ENCODE results near the gene CTLA4. TPM values are rescaled to one million over a fixed set of nuclear protein-coding genes. Genes with fewer than 3 reads are reported as not detected.
A peak's percentile ranks its signal among the peaks of the same experiment; 100 is the strongest.

Gene CTLA4
- total RNA-seq: 100 to 1,000 TPM; 132 to 254 TPM

DNA sequence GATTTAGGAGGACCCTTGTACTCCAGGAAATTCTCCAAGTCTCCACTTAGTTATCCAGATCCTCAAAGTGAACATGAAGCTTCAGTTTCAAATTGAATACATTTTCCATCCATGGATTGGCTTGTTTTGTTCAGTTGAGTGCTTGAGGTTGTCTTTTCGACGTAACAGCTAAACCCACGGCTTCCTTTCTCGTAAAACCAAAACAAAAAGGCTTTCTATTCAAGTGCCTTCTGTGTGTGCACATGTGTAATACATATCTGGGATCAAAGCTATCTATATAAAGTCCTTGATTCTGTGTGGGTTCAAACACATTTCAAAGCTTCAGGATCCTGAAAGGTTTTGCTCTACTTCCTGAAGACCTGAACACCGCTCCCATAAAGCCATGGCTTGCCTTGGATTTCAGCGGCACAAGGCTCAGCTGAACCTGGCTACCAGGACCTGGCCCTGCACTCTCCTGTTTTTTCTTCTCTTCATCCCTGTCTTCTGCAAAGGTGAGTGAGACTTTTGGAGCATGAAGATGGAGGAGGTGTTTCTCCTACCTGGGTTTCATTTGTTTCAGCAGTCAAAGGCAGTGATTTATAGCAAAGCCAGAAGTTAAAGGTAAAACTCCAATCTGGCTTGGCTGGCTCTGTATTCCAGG lies at the start of gene CTLA4:
Gene CTLA4 (plus strand): TSS at position 211 of the 640 bp plus-strand sequence. CDS start 172 bp downstream, at position 383.
- Mint-ChIP-seq H3K36me3 (ENCODE audit: insufficient read depth in 2 of 2) (peaks cover 47 to 61% of the 10 kb centered on the region in 2 donors), H3K27ac (peak within 1 kb of the TSS; percentile 99), H3K4me3 (peak within 1 kb of the TSS; percentile 91 to 99), H3K9me3 (peaks cover 6 to 7% of the 10 kb centered on the region in 2 donors), H3K4me1 (ENCODE audit: low read depth) (peaks cover 57% of the 10 kb centered on the region), H3K27me3 (ENCODE audit: low read depth) (no peaks in the 10 kb centered on the region)
- DNase-seq: peak; percentile 33 to 52
- ATAC-seq (replicated peaks in 1 of 2): peak; percentile 35 to 47

DNA sequence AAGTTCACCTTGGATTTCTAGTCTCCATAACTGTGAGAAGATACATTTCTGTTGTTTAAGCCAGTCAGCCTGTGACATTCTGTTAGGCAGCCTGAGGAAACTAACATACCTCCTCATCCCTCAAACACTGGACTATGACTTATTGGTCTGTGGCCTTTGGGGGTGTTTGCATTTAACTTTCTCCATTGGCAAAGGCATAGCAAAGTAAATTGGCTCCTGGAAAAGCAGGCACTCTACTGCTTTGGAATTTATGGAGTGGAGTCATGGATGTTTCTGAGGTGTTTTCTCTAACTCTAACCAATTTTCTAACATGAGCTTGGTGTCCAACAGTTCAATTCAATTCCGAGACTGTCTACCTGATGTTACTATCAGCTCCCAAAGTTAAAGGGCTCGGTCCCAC lies 48.9 kb upstream of the CTLA4 start:
- DNase-seq (no peak), ATAC-seq (replicated peaks in 1 of 2) (no peak)
- Mint-ChIP-seq H3K4me1 (ENCODE audit: low read depth) (peaks cover 45% of the 10 kb centered on the region), H3K36me3 (ENCODE audit: insufficient read depth in 2 of 2) (no peaks in the 10 kb centered on the region), H3K4me3 (no peak overlapping the region), H3K27ac (peak overlapping the region; percentile 34), H3K27me3 (ENCODE audit: low read depth) (no peaks in the 10 kb centered on the region), H3K9me3 (peaks cover 0 to 2% of the 10 kb centered on the region in 2 donors)

DNA sequence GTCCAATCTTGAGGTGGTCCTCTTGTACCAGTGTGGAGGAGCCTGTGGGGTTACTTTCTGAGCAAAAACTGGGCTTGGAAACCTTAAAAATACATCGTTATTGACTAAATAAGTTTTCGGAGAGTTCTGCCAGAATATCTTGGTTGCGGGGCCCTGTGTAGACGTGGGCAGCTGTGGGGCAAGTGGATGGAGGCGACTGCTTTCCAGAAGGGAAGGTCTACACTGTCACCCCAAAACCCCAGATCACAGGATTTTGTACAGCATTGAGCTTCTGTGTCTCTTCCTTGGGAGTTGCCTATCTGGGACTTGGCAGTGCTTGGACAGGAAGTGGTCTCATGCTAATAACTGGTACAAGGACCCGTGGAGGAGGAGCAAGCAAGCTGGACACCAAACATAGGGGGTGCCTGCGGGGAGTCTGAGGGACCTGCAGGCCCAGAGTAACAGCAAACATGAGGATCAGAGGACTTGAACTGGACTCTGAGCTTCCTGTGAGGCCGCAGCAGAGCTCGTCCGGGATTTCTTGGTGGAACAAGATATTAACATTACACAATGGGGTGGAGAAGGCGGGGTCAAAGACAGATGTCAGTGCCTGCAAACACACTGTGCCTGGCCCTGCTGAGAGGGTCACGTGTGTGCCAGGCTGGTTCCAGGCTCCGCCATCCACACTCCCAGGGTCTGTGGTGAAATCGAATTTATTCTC lies 48.0 kb upstream of the CTLA4 start:
- H3K36me3 Mint-ChIP-seq (ENCODE audit: insufficient read depth in 2 of 2): no peaks in the 10 kb centered on the region

GRCh38 chr2:203820969-203821368 lies 46.6 kb upstream of the CTLA4 start:
- DNase-seq (no peak), ATAC-seq (replicated peaks in 1 of 2) (no peak)
- Mint-ChIP-seq H3K27me3 (ENCODE audit: low read depth) (no peaks in the 10 kb centered on the region), H3K4me1 (ENCODE audit: low read depth) (peaks cover 44% of the 10 kb centered on the region), H3K27ac (no peak overlapping the region), H3K4me3 (no peak overlapping the region), H3K36me3 (ENCODE audit: insufficient read depth in 2 of 2) (no peaks in the 10 kb centered on the region), H3K9me3 (peaks cover 0 to 2% of the 10 kb centered on the region in 2 donors)

More for the DNA sequence above, 48.0 kb upstream of the CTLA4 start:
- H3K4me3 Mint-ChIP-seq: no peak overlapping the region
- peaks cover 0 to 2% of the 10 kb centered on the region in 2 donors for H3K9me3 Mint-ChIP-seq
- H3K27ac Mint-ChIP-seq: no peak overlapping the region
- H3K4me1 Mint-ChIP-seq (ENCODE audit: low read depth): peaks cover 45% of the 10 kb centered on the region
- H3K27me3 Mint-ChIP-seq (ENCODE audit: low read depth): no peaks in the 10 kb centered on the region
- ATAC-seq (replicated peaks in 1 of 2): no peak
- no peak for DNase-seq

GRCh38 chr2:203822240-203822639 lies 45.3 kb upstream of the CTLA4 start:
- Mint-ChIP-seq H3K9me3 (peaks cover 2 to 5% of the 10 kb centered on the region in 2 donors), H3K27ac (no peak overlapping the region), H3K4me1 (ENCODE audit: low read depth) (peaks cover 47% of the 10 kb centered on the region), H3K36me3 (ENCODE audit: insufficient read depth in 2 of 2) (peaks cover 4% of the 10 kb centered on the region in 2 donors), H3K4me3 (peak overlapping the region in 1 of 2 donors; percentile 23), H3K27me3 (ENCODE audit: low read depth) (no peaks in the 10 kb centered on the region)
- ATAC-seq (replicated peaks in 1 of 2): peak; percentile 44 to 60
- DNase-seq: peak in 1 of 2 donors; percentile 22

GRCh38 chr2:203823173-203823572 lies 44.4 kb upstream of the CTLA4 start:
- DNase-seq: no peak
- H3K9me3 Mint-ChIP-seq: peaks cover 2 to 5% of the 10 kb centered on the region in 2 donors
- peaks cover 5 to 9% of the 10 kb centered on the region in 2 donors for H3K36me3 Mint-ChIP-seq (ENCODE audit: insufficient read depth in 2 of 2)
- H3K27ac Mint-ChIP-seq: no peak overlapping the region
- no peak for ATAC-seq (replicated peaks in 1 of 2)
- peaks cover 47% of the 10 kb centered on the region for H3K4me1 Mint-ChIP-seq (ENCODE audit: low read depth)
- peak overlapping the region in 1 of 2 donors; percentile 20 for H3K4me3 Mint-ChIP-seq
- no peaks in the 10 kb centered on the region for H3K27me3 Mint-ChIP-seq (ENCODE audit: low read depth)

DNA sequence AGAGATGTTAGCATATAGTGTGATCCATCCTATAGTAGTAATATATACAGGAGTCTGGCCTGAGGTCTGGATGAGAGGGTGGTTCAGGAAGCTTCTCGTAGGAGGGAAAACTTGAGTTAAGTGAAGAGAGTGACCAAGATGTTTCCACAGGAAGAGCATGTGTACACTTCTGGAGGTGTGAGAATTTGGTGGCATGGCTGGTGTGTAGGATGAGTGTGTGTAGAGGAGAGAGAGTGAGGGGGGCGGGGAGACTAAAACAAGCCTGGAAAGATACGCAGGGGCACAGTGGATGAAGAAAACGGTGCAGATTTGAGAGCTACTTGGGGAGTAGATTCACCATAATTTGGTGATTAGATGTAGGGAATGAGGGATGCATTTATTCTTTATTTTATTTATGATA lies 43.5 kb upstream of the CTLA4 start:
- Mint-ChIP-seq H3K27ac (peak overlapping the region; percentile 41), H3K4me3 (peak overlapping the region; percentile 6 to 26), H3K4me1 (ENCODE audit: low read depth) (peaks cover 48% of the 10 kb centered on the region), H3K9me3 (peaks cover 6 to 7% of the 10 kb centered on the region in 2 donors), H3K36me3 (ENCODE audit: insufficient read depth in 2 of 2) (peaks cover 8 to 14% of the 10 kb centered on the region in 2 donors), H3K27me3 (ENCODE audit: low read depth) (no peaks in the 10 kb centered on the region)
- DNase-seq: no peak
- ATAC-seq (replicated peaks in 1 of 2): peak; percentile 68 to 73

- Mint-ChIP-seq H3K27me3 (ENCODE audit: low read depth) (no peaks in the 10 kb centered on the region), H3K4me3 (peak overlapping the region; percentile 19 to 26), H3K27ac (peak overlapping the region; percentile 41), H3K9me3 (peaks cover 6 to 7% of the 10 kb centered on the region in 2 donors), H3K36me3 (ENCODE audit: insufficient read depth in 2 of 2) (peaks cover 8 to 14% of the 10 kb centered on the region in 2 donors), H3K4me1 (ENCODE audit: low read depth) (peaks cover 54% of the 10 kb centered on the region)
- no peak for DNase-seq
- peak; percentile 26 to 38 for ATAC-seq (replicated peaks in 1 of 2)
These were observed 43.0 kb upstream of the CTLA4 start for GRCh38 chr2:203824603-203825002.

- DNase-seq (no peak), ATAC-seq (replicated peaks in 1 of 2) (no peak)
- peaks cover 64% of the 10 kb centered on the region for H3K4me1 Mint-ChIP-seq (ENCODE audit: low read depth)
- peaks cover 8 to 16% of the 10 kb centered on the region in 2 donors for H3K36me3 Mint-ChIP-seq (ENCODE audit: insufficient read depth in 2 of 2)
- peaks cover 6 to 7% of the 10 kb centered on the region in 2 donors for H3K9me3 Mint-ChIP-seq
- no peaks in the 10 kb centered on the region for H3K27me3 Mint-ChIP-seq (ENCODE audit: low read depth)
- H3K27ac Mint-ChIP-seq: peak overlapping the region; percentile 2
- peak overlapping the region in 1 of 2 donors; percentile 13 for H3K4me3 Mint-ChIP-seq
These were observed 40.9 kb upstream of the CTLA4 start for GRCh38 chr2:203826704-203827103.

DNA sequence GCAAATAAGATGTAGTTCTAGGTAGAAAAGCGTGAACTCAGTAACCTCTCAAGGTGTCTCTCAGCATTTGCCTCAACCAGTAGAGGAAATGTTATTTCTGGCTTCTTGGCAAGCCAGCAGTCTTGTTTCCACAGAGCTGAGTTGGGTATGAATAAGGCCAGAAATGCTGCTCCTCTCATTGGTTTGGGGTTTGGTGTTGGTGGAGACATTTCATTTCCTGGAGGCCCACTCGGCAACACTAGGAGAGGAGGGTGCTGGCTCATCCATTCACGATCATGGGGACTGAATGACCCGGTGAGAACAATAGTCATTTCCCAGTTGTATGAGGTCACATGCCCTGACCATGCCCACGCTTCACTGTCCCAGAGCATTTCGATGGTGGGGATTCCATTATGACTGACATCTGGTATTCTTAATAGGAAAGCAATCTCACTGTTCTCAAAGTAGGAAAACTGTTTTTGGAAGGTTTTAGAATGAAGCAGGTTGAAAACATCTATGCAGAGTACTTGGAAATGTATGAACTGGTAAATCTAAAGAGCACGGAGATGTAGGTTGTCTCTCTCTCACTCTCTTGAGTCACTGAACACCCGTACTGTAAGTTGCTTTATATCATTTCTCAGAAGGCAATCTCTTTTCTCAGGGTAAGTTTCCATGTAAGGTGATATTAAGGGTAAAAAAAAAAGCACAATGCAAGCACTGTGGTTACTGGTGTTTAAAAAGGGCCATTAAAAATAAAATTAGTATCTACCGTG lies 37.1 kb upstream of the CTLA4 start:
- Mint-ChIP-seq H3K4me3 (peak overlapping the region; percentile 64 to 82), H3K27ac (peak overlapping the region; percentile 94), H3K4me1 (ENCODE audit: low read depth) (peaks cover 36% of the 10 kb centered on the region), H3K27me3 (ENCODE audit: low read depth) (no peaks in the 10 kb centered on the region), H3K36me3 (ENCODE audit: insufficient read depth in 2 of 2) (peaks cover 8 to 16% of the 10 kb centered on the region in 2 donors), H3K9me3 (peaks cover 4 to 7% of the 10 kb centered on the region in 2 donors)
- ATAC-seq (replicated peaks in 1 of 2): peak; percentile 95
- peak; percentile 79 to 80 for DNase-seq

DNA sequence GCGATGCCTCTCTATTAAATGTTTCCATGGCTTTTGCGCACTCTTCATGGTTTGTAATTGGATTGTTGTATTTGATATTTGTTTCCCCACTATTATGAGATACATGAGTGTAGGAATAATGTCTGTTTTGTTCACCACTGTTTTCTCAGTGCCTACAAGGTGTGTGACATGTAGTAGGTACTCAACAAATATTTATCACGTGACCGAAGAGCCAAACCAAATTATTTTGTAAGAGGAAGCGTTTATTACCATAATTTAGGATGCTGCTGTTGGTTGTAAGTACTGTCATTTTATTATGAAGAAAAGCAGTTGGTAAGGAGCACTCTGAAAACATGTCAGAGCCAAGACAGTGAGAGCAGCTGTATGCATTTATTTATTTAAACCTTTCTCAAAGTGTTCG lies 32.2 kb upstream of the CTLA4 start:
- no peaks in the 10 kb centered on the region for H3K9me3 Mint-ChIP-seq
- peak overlapping the region; percentile 6 for H3K27ac Mint-ChIP-seq
- H3K4me1 Mint-ChIP-seq (ENCODE audit: low read depth): peaks cover 20% of the 10 kb centered on the region
- peaks cover 0 to 2% of the 10 kb centered on the region in 2 donors for H3K36me3 Mint-ChIP-seq (ENCODE audit: insufficient read depth in 2 of 2)
- DNase-seq: no peak
- H3K27me3 Mint-ChIP-seq (ENCODE audit: low read depth): no peaks in the 10 kb centered on the region
- ATAC-seq (replicated peaks in 1 of 2): no peak
- H3K4me3 Mint-ChIP-seq: no peak overlapping the region

GRCh38 chr2:203835892-203836800 lies 31.4 kb upstream of the CTLA4 start:
- peak overlapping the region; percentile 48 for H3K27ac Mint-ChIP-seq
- ATAC-seq (replicated peaks in 1 of 2): peak; percentile 27 to 53
- H3K4me1 Mint-ChIP-seq (ENCODE audit: low read depth): peaks cover 20% of the 10 kb centered on the region

More at GRCh38 chr2:203835892-203836800, 31.4 kb upstream of the CTLA4 start:
- H3K36me3 Mint-ChIP-seq (ENCODE audit: insufficient read depth in 2 of 2): no peaks in the 10 kb centered on the region
- H3K4me3 Mint-ChIP-seq: peak overlapping the region in 1 of 2 donors; percentile 36
- no peak for DNase-seq
- H3K27me3 Mint-ChIP-seq (ENCODE audit: low read depth): no peaks in the 10 kb centered on the region
- no peaks in the 10 kb centered on the region for H3K9me3 Mint-ChIP-seq

Data from activated T-cell treated with anti-CD3 and anti-CD28 coated beads, Interleukin-2, amount 50 U/mL, for 72 hours (primary cell).